GM19025 (cell line): ENCODE results near the gene TRABD.

ENCODE experiments used
- ATAC-seq: cut with Tn5 transposase; IDR thresholded peaks from one replicate; pipeline ENCODE4 v1.9.1; 2021; ENCODE audit warnings: mild to moderate bottlenecking, low read depth, moderate library complexity; ENCODE audit not compliant: unreplicated experiment

The TRABD gene

GRCh38 chr22:50232481-50233151 lies 46.9 kb downstream of the TRABD start:
- ATAC-seq = no peak

- no peak for ATAC-seq
Observed at GRCh38 chr22:50233223-50233622, 47.5 kb downstream of the TRABD start.

GRCh38 chr22:50236731-50237409 lies 51.2 kb downstream of the TRABD start:
- no peak for ATAC-seq

- no peak for ATAC-seq
Observed at GRCh38 chr22:50238755-50239154, 53.0 kb downstream of the TRABD start.

- no peak for ATAC-seq
Observed at GRCh38 chr22:50242406-50242949, 56.8 kb downstream of the TRABD start.

- ATAC-seq = no peak
Observed at GRCh38 chr22:50243685-50244419, 58.1 kb downstream of the TRABD start.

- peak; percentile 72 for ATAC-seq
Observed at GRCh38 chr22:50244420-50245213, 58.9 kb downstream of the TRABD start, which contains the start of gene TUBGCP6. TSS of gene TUBGCP6 (minus strand) at chr22:50245023. CDS start at chr22:50244459, 564 bp downstream.

- ATAC-seq = no peak
Observed at GRCh38 chr22:50245214-50246072, 59.7 kb downstream of the TRABD start.

GRCh38 chr22:50246242-50247175 lies 60.8 kb downstream of the TRABD start:
- no peak for ATAC-seq

- ATAC-seq = no peak
Observed at GRCh38 chr22:50247748-50248147, 62.0 kb downstream of the TRABD start.

- no peak for ATAC-seq
Observed at GRCh38 chr22:50248196-50249081, 62.7 kb downstream of the TRABD start.
